Calu3 (cell line): ENCODE measurements around the gene MIA2. TPM values are rescaled to one million over a fixed set of nuclear protein-coding genes. Genes with fewer than 3 reads are reported as not detected.

Source experiments
- BruUV-seq: library from RNA; stranded (reverse); fragments of 400-500 nt; replicated peaks from 2 replicates; lab custom pipeline; 2021; lab: Mats Ljungman, UMichigan
- CTCF ChIA-PET: fragments of 300-600 bp; sonication (Branson Sonifier 250); formaldehyde crosslinking; loops from one replicate; lab custom pipeline; 2022; ENCODE audit warnings: antibody characterized with exemption; lab: Charles Lee
- DNase-seq: peaks from one replicate; pipeline ENCODE4 v3.0.0; 2022
- H3K27ac Mint-ChIP-seq: one replicate; pipeline ENCODE4 v1.8.0; 2022; ENCODE audit warnings: mixed read lengths; ENCODE audit not compliant: unreplicated experiment
- H3K27me3 Mint-ChIP-seq: one replicate; pipeline ENCODE4 v1.8.0; 2022; ENCODE audit warnings: mixed read lengths; ENCODE audit not compliant: unreplicated experiment
- H3K36me3 Mint-ChIP-seq: one replicate; pipeline ENCODE4 v1.8.0; 2022; ENCODE audit warnings: mild to moderate bottlenecking, moderate library complexity, mixed read lengths; ENCODE audit not compliant: insufficient read depth, unreplicated experiment
- H3K4me1 Mint-ChIP-seq: one replicate; pipeline ENCODE4 v1.8.0; 2022; ENCODE audit warnings: mild to moderate bottlenecking, low read depth, mixed read lengths; ENCODE audit not compliant: unreplicated experiment
- H3K4me3 Mint-ChIP-seq: one replicate; pipeline ENCODE4 v1.8.0; 2022; ENCODE audit warnings: mild to moderate bottlenecking, low read depth, moderate library complexity, mixed read lengths; ENCODE audit not compliant: unreplicated experiment
- H3K9me3 Mint-ChIP-seq: one replicate; pipeline ENCODE4 v1.8.0; 2022; ENCODE audit warnings: low read depth, mixed read lengths; ENCODE audit not compliant: unreplicated experiment
- CTCF ChIP-seq: fragments of 200-600 bp; IDR thresholded peaks from one replicate; pipeline ENCODE4 v1.8.0; 2022; ENCODE audit warnings: antibody characterized with exemption; ENCODE audit not compliant: unreplicated experiment
- intact Hi-C: fragments of 100-400 bp; cut with micrococcal nuclease; formaldehyde crosslinking; loops from one replicate; pipeline ENCODE4 v1.10.0; 2022; ENCODE audit not compliant: unreplicated experiment
- total RNA-seq: library from RNA; stranded (reverse); gene quantifications from 2 replicates; pipeline ENCODE4 v1.2.3, GENCODE V29; 2022

The MIA2 gene
- total RNA-seq, 1 experiment from 2014 or later: 49.1 TPM

GRCh38 chr14:39426605-39427004 is 192.9 kb downstream of the MIA2 start:
- TF ChIP-seq CTCF: no peak
- Mint-ChIP-seq H3K4me3 (no peak overlapping the region), H3K4me1 (peaks cover 32% of the 10 kb centered on the region), H3K9me3 (no peaks in the 10 kb centered on the region), H3K27ac (peak overlapping the region; percentile 52), H3K36me3 (peaks cover 14% of the 10 kb centered on the region), H3K27me3 (no peaks in the 10 kb centered on the region)
- intact Hi-C loops: loop anchor here (2.0 kb wide), 1 partner anchor 196 kb away; no protein-coding TSS in a partner anchor
- DNase-seq: no peak
- CTCF ChIA-PET: interaction anchor here (2.0 kb wide), 1 partner anchor 195 kb away, joined by 11 read pairs; no protein-coding TSS in a partner anchor
- BruUV-seq: no TSS peak

GRCh38 chr14:39428118-39428517 is 194.4 kb downstream of the MIA2 start:
- Mint-ChIP-seq H3K36me3 (peaks cover 29% of the 10 kb centered on the region), H3K27ac (no peak overlapping the region), H3K27me3 (no peaks in the 10 kb centered on the region), H3K4me3 (no peak overlapping the region), H3K9me3 (no peaks in the 10 kb centered on the region), H3K4me1 (peaks cover 32% of the 10 kb centered on the region)
- no peak for DNase-seq
- no peak for TF ChIP-seq CTCF
- BruUV-seq: no TSS peak
- intact Hi-C loops: no loop called here
- CTCF ChIA-PET: no interaction called here

- H3K9me3 Mint-ChIP-seq: no peaks in the 10 kb centered on the region
- DNase-seq: no peak
- peak overlapping the region; percentile 100 for H3K27ac Mint-ChIP-seq
- no peak for TF ChIP-seq CTCF
- H3K4me1 Mint-ChIP-seq: peaks cover 31% of the 10 kb centered on the region
- intact Hi-C loops: loop anchor here (5.0 kb wide), 2 partner anchors 259 to 329 kb away; partner anchors contain the start of genes SEC23A and TRAPPC6B
- CTCF ChIA-PET: no interaction called here
- H3K27me3 Mint-ChIP-seq: no peaks in the 10 kb centered on the region
- peak overlapping the region; percentile 94 for H3K4me3 Mint-ChIP-seq
- TSS peak; percentile 31 for BruUV-seq
- peaks cover 36% of the 10 kb centered on the region for H3K36me3 Mint-ChIP-seq
Observed at GRCh38 chr14:39430762-39431415, 197.2 kb downstream of the MIA2 start.

GRCh38 chr14:39431416-39432178 is 197.9 kb downstream of the MIA2 start:
- peak; percentile 56 for DNase-seq
- H3K9me3 Mint-ChIP-seq: no peaks in the 10 kb centered on the region
- peaks cover 24% of the 10 kb centered on the region for H3K4me1 Mint-ChIP-seq
- no peaks in the 10 kb centered on the region for H3K27me3 Mint-ChIP-seq
- no TSS peak for BruUV-seq
- CTCF ChIA-PET: interaction anchor here (0.7 to 1.3 kb wide), 2 partner anchors 10 to 129 kb away, joined by 4 to 9 read pairs; no protein-coding TSS in a partner anchor
- no peak for TF ChIP-seq CTCF
- intact Hi-C loops: loop anchor here (5.0 kb wide), 2 partner anchors 259 to 329 kb away; partner anchors contain the start of genes SEC23A and TRAPPC6B
- H3K36me3 Mint-ChIP-seq: peaks cover 36% of the 10 kb centered on the region
- H3K27ac Mint-ChIP-seq: peak overlapping the region; percentile 100
- H3K4me3 Mint-ChIP-seq: peak overlapping the region; percentile 94
